ENCODE results near the gene SLC6A19. TPM values are rescaled to one million over a fixed set of nuclear protein-coding genes. Genes with fewer than 3 reads are reported as not detected.

SLC6A19 gene
- total RNA-seq, 4 donors from 2014 or later = not detected

GRCh38 chr5:1251678-1252580 lies 50.5 kb downstream of the SLC6A19 start:
- no peak for TF ChIP-seq CTCF (IDR thresholded peaks at IDR 0.05; ENCODE audit: low read depth)

GRCh38 chr5:1252681-1253080 lies 51.3 kb downstream of the SLC6A19 start:
- no peak for TF ChIP-seq CTCF (IDR thresholded peaks at IDR 0.05; ENCODE audit: low read depth)

- no peak for TF ChIP-seq CTCF (IDR thresholded peaks at IDR 0.05; ENCODE audit: low read depth)
Measured at GRCh38 chr5:1253456-1254105, 52.2 kb downstream of the SLC6A19 start.

- no peak for TF ChIP-seq CTCF (IDR thresholded peaks at IDR 0.05; ENCODE audit: low read depth)
Measured at GRCh38 chr5:1254196-1254595, 52.8 kb downstream of the SLC6A19 start.

- TF ChIP-seq CTCF (IDR thresholded peaks at IDR 0.05; ENCODE audit: low read depth) = no peak
Measured at GRCh38 chr5:1255081-1255561, 53.7 kb downstream of the SLC6A19 start.

GRCh38 chr5:1256776-1257175 lies 55.4 kb downstream of the SLC6A19 start:
- TF ChIP-seq CTCF (IDR thresholded peaks at IDR 0.05; ENCODE audit: low read depth) = no peak

GRCh38 chr5:1257363-1257762 lies 56.0 kb downstream of the SLC6A19 start:
- no peak for TF ChIP-seq CTCF (IDR thresholded peaks at IDR 0.05; ENCODE audit: low read depth)
